Measurements from ENCODE around the gene RNF214. TPM values are rescaled to one million over a fixed set of nuclear protein-coding genes. Genes with fewer than 3 reads are reported as not detected.

The RNF214 gene
- total and polyA plus RNA-seq, 2 of the 13 experiments (the other 11 are each of a cell fraction or from before 2014, with no cell fraction given): 10.7 to 12.6 TPM

GRCh38 chr11:117327567-117328374, 95.3 kb downstream of the RNF214 start, which contains the start of gene CEP164 (continued):
- TF ChIP-seq, protein P1, sequence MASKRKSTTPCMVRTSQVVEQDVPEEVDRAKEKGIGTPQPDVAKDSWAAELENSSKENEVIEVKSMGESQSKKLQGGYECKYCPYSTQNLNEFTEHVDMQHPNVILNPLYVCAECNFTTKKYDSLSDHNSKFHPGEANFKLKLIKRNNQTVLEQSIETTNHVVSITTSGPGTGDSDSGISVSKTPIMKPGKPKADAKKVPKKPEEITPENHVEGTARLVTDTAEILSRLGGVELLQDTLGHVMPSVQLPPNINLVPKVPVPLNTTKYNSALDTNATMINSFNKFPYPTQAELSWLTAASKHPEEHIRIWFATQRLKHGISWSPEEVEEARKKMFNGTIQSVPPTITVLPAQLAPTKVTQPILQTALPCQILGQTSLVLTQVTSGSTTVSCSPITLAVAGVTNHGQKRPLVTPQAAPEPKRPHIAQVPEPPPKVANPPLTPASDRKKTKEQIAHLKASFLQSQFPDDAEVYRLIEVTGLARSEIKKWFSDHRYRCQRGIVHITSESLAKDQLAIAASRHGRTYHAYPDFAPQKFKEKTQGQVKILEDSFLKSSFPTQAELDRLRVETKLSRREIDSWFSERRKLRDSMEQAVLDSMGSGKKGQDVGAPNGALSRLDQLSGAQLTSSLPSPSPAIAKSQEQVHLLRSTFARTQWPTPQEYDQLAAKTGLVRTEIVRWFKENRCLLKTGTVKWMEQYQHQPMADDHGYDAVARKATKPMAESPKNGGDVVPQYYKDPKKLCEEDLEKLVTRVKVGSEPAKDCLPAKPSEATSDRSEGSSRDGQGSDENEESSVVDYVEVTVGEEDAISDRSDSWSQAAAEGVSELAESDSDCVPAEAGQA (IDR thresholded peaks at IDR 0.05; ENCODE audit: low read depth): no peak
- TF ChIP-seq, protein P1 (CRISPR knock-in tag; IDR thresholded peaks at IDR 0.05; ENCODE audit: borderline replicate concordance): no peak
- no peak for TF ChIP-seq ZBTB7A (CRISPR knock-in tag; IDR thresholded peaks at IDR 0.05)
- TF ChIP-seq, protein P2, sequence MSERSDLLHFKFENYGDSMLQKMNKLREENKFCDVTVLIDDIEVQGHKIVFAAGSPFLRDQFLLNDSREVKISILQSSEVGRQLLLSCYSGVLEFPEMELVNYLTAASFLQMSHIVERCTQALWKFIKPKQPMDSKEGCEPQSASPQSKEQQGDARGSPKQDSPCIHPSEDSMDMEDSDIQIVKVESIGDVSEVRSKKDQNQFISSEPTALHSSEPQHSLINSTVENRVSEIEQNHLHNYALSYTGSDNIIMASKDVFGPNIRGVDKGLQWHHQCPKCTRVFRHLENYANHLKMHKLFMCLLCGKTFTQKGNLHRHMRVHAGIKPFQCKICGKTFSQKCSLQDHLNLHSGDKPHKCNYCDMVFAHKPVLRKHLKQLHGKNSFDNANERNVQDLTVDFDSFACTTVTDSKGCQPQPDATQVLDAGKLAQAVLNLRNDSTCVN (CRISPR knock-in tag; IDR thresholded peaks at IDR 0.05; ENCODE audit: borderline replicate concordance): no peak
- TF ChIP-seq, protein P3, sequence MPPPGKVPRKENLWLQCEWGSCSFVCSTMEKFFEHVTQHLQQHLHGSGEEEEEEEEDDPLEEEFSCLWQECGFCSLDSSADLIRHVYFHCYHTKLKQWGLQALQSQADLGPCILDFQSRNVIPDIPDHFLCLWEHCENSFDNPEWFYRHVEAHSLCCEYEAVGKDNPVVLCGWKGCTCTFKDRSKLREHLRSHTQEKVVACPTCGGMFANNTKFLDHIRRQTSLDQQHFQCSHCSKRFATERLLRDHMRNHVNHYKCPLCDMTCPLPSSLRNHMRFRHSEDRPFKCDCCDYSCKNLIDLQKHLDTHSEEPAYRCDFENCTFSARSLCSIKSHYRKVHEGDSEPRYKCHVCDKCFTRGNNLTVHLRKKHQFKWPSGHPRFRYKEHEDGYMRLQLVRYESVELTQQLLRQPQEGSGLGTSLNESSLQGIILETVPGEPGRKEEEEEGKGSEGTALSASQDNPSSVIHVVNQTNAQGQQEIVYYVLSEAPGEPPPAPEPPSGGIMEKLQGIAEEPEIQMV (CRISPR knock-in tag; IDR thresholded peaks at IDR 0.05; ENCODE audit: low read depth): no peak
- TF ChIP-seq, protein P4, sequence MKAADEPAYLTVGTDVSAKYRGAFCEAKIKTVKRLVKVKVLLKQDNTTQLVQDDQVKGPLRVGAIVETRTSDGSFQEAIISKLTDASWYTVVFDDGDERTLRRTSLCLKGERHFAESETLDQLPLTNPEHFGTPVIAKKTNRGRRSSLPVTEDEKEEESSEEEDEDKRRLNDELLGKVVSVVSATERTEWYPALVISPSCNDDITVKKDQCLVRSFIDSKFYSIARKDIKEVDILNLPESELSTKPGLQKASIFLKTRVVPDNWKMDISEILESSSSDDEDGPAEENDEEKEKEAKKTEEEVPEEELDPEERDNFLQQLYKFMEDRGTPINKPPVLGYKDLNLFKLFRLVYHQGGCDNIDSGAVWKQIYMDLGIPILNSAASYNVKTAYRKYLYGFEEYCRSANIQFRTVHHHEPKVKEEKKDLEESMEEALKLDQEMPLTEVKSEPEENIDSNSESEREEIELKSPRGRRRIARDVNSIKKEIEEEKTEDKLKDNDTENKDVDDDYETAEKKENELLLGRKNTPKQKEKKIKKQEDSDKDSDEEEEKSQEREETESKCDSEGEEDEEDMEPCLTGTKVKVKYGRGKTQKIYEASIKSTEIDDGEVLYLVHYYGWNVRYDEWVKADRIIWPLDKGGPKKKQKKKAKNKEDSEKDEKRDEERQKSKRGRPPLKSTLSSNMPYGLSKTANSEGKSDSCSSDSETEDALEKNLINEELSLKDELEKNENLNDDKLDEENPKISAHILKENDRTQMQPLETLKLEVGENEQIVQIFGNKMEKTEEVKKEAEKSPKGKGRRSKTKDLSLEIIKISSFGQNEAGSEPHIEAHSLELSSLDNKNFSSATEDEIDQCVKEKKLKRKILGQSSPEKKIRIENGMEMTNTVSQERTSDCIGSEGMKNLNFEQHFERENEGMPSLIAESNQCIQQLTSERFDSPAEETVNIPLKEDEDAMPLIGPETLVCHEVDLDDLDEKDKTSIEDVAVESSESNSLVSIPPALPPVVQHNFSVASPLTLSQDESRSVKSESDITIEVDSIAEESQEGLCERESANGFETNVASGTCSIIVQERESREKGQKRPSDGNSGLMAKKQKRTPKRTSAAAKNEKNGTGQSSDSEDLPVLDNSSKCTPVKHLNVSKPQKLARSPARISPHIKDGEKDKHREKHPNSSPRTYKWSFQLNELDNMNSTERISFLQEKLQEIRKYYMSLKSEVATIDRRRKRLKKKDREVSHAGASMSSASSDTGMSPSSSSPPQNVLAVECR (CRISPR knock-in tag; IDR thresholded peaks at IDR 0.05; ENCODE audit: borderline replicate concordance): peak; percentile 93
- peak; percentile 40; the same call in 1 of the 2 replicates for TF ChIP-seq POGZ (CRISPR knock-in tag; IDR thresholded peaks at IDR 0.05)
- TF ChIP-seq, protein P5, sequence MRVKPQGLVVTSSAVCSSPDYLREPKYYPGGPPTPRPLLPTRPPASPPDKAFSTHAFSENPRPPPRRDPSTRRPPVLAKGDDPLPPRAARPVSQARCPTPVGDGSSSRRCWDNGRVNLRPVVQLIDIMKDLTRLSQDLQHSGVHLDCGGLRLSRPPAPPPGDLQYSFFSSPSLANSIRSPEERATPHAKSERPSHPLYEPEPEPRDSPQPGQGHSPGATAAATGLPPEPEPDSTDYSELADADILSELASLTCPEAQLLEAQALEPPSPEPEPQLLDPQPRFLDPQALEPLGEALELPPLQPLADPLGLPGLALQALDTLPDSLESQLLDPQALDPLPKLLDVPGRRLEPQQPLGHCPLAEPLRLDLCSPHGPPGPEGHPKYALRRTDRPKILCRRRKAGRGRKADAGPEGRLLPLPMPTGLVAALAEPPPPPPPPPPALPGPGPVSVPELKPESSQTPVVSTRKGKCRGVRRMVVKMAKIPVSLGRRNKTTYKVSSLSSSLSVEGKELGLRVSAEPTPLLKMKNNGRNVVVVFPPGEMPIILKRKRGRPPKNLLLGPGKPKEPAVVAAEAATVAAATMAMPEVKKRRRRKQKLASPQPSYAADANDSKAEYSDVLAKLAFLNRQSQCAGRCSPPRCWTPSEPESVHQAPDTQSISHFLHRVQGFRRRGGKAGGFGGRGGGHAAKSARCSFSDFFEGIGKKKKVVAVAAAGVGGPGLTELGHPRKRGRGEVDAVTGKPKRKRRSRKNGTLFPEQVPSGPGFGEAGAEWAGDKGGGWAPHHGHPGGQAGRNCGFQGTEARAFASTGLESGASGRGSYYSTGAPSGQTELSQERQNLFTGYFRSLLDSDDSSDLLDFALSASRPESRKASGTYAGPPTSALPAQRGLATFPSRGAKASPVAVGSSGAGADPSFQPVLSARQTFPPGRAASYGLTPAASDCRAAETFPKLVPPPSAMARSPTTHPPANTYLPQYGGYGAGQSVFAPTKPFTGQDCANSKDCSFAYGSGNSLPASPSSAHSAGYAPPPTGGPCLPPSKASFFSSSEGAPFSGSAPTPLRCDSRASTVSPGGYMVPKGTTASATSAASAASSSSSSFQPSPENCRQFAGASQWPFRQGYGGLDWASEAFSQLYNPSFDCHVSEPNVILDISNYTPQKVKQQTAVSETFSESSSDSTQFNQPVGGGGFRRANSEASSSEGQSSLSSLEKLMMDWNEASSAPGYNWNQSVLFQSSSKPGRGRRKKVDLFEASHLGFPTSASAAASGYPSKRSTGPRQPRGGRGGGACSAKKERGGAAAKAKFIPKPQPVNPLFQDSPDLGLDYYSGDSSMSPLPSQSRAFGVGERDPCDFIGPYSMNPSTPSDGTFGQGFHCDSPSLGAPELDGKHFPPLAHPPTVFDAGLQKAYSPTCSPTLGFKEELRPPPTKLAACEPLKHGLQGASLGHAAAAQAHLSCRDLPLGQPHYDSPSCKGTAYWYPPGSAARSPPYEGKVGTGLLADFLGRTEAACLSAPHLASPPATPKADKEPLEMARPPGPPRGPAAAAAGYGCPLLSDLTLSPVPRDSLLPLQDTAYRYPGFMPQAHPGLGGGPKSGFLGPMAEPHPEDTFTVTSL (CRISPR knock-in tag; IDR thresholded peaks at IDR 0.05; ENCODE audit: borderline replicate concordance): no peak

All from HepG2 (cell line).